Skeletal muscle satellite cell (primary cell): ENCODE measurements around the gene ANKRD27.

Experiments
- H3K27me3 ChIP-seq: 2 replicates; pipeline ENCODE4 v1.7.0; 2013; ENCODE audit warnings: low read length; ENCODE audit not compliant: control insufficient read depth, insufficient read depth
- H3K36me3 ChIP-seq: 2 replicates; pipeline ENCODE4 v1.7.0; 2013; ENCODE audit warnings: mild to moderate bottlenecking, control low read depth, low read length; ENCODE audit not compliant: insufficient read depth
- H3K4me1 ChIP-seq: 2 replicates; pipeline ENCODE4 v1.7.0; 2013; ENCODE audit warnings: low read length; ENCODE audit not compliant: control insufficient read depth, insufficient read depth
- H3K4me2 ChIP-seq: 2 replicates; pipeline ENCODE4 v1.7.0; 2013; ENCODE audit warnings: mild to moderate bottlenecking, low read length
- H3K4me3 ChIP-seq: 2 replicates; pipeline ENCODE4 v1.7.0; 2013; ENCODE audit warnings: low read length
- H3K9ac ChIP-seq: 2 replicates; pipeline ENCODE4 v1.7.0; 2013; ENCODE audit warnings: mild to moderate bottlenecking, low read depth, low read length, moderate library complexity
- H3K9me3 ChIP-seq: replicated peaks from 2 replicates; pipeline ENCODE4 v1.7.0; 2013; ENCODE audit warnings: mild to moderate bottlenecking, control low read depth, low read length

The ANKRD27 gene

GRCh38 chr19:32650671-32651070 lies 24.3 kb downstream of the ANKRD27 start:
- Histone ChIP-seq H3K27me3 (no peaks in the 10 kb centered on the region), H3K4me1 (no peaks in the 10 kb centered on the region), H3K36me3 (peaks cover 35% of the 10 kb centered on the region), H3K4me2 (no peak overlapping the region), H3K4me3 (no peak overlapping the region), H3K9me3 (no peaks in the 10 kb centered on the region), H3K9ac (no peak overlapping the region)

DNA sequence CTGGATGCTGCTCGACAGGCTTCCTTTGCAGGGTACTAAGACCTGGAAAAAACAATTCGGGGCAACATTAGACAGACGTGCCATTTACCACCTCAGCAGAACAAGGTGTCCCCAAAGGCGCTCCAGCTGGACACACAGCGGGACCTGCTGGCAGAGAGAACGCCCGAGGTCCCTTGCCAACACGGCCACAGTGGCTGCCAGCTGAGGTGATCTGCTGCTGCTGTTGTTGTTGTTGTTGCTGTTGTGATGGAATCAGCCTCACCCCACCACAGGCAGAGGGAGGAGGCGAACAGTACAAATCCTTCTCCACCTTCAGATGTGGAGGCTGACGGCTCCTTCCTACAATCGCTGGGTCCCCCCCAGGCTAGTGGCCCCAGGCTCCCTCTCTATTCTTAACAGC lies 25.2 kb downstream of the ANKRD27 start:
- H3K9me3 ChIP-seq, result no peaks in the 10 kb centered on the region
- no peaks in the 10 kb centered on the region for H3K27me3 ChIP-seq
- H3K4me2 ChIP-seq, result no peak overlapping the region
- peaks cover 28% of the 10 kb centered on the region for H3K36me3 ChIP-seq
- H3K4me3 ChIP-seq, result no peak overlapping the region
- no peak overlapping the region for H3K9ac ChIP-seq
- no peaks in the 10 kb centered on the region for H3K4me1 ChIP-seq

DNA sequence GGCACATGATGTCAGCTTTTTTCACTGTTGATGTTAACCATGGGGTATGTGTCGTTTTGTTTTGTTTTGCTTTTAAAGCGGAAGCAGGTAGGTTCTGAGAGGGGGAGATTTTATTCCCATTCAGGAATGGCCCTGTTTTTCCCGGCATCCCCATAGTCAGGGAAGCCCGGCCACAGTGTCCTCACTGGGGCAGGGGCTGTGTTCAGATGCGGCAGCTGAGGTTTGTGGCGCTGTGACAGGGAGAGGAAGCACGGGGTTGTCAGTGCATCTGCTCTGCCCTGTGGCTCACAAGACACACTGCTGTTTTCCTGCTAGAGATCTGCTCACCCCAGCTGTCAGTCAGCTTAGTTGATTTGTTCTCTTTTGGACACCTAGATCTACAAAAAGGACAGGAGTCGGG lies 27.6 kb downstream of the ANKRD27 start:
- Histone ChIP-seq H3K4me1 (no peaks in the 10 kb centered on the region), H3K27me3 (no peaks in the 10 kb centered on the region), H3K4me3 (no peak overlapping the region), H3K36me3 (peaks cover 38% of the 10 kb centered on the region), H3K4me2 (no peak overlapping the region), H3K9ac (no peak overlapping the region), H3K9me3 (no peaks in the 10 kb centered on the region)

- Histone ChIP-seq H3K9ac (no peak overlapping the region), H3K4me1 (no peaks in the 10 kb centered on the region), H3K36me3 (peaks cover 45% of the 10 kb centered on the region), H3K9me3 (no peaks in the 10 kb centered on the region), H3K4me2 (no peak overlapping the region), H3K4me3 (no peak overlapping the region), H3K27me3 (no peaks in the 10 kb centered on the region)
Observed at GRCh38 chr19:32646556-32646955, 28.4 kb downstream of the ANKRD27 start.

GRCh38 chr19:32642771-32643170 lies 32.2 kb downstream of the ANKRD27 start:
- Histone ChIP-seq H3K9me3 (no peaks in the 10 kb centered on the region), H3K36me3 (peaks cover 66% of the 10 kb centered on the region), H3K4me3 (no peak overlapping the region), H3K9ac (no peak overlapping the region), H3K4me1 (no peaks in the 10 kb centered on the region), H3K4me2 (no peak overlapping the region), H3K27me3 (no peaks in the 10 kb centered on the region)

- Histone ChIP-seq H3K4me2 (no peak overlapping the region), H3K4me3 (no peak overlapping the region), H3K27me3 (no peaks in the 10 kb centered on the region), H3K36me3 (peaks cover 56% of the 10 kb centered on the region), H3K9me3 (no peaks in the 10 kb centered on the region), H3K9ac (no peak overlapping the region), H3K4me1 (no peaks in the 10 kb centered on the region)
Observed at GRCh38 chr19:32638625-32639024, 36.4 kb downstream of the ANKRD27 start.

GRCh38 chr19:32637480-32637879 lies 37.5 kb downstream of the ANKRD27 start:
- Histone ChIP-seq H3K4me1 (no peaks in the 10 kb centered on the region), H3K36me3 (peaks cover 52% of the 10 kb centered on the region), H3K27me3 (no peaks in the 10 kb centered on the region), H3K4me2 (no peak overlapping the region), H3K4me3 (no peak overlapping the region), H3K9ac (no peak overlapping the region), H3K9me3 (no peaks in the 10 kb centered on the region)

GRCh38 chr19:32631381-32631780 lies 43.6 kb downstream of the ANKRD27 start:
- Histone ChIP-seq H3K27me3 (no peaks in the 10 kb centered on the region), H3K9me3 (no peaks in the 10 kb centered on the region), H3K4me2 (no peak overlapping the region), H3K4me3 (no peak overlapping the region), H3K36me3 (peaks cover 39% of the 10 kb centered on the region), H3K4me1 (no peaks in the 10 kb centered on the region), H3K9ac (no peak overlapping the region)

- H3K4me1 ChIP-seq, result no peaks in the 10 kb centered on the region
- H3K4me2 ChIP-seq, result no peak overlapping the region
- no peaks in the 10 kb centered on the region for H3K9me3 ChIP-seq
- no peak overlapping the region for H3K4me3 ChIP-seq
- H3K27me3 ChIP-seq, result no peaks in the 10 kb centered on the region
- peaks cover 39% of the 10 kb centered on the region for H3K36me3 ChIP-seq
- H3K9ac ChIP-seq, result no peak overlapping the region
Observed at GRCh38 chr19:32630338-32630737, 44.6 kb downstream of the ANKRD27 start.

GRCh38 chr19:32627714-32628270 lies 47.2 kb downstream of the ANKRD27 start:
- Histone ChIP-seq H3K9me3 (no peaks in the 10 kb centered on the region), H3K9ac (no peak overlapping the region), H3K27me3 (no peaks in the 10 kb centered on the region), H3K36me3 (peaks cover 44% of the 10 kb centered on the region), H3K4me1 (no peaks in the 10 kb centered on the region), H3K4me3 (no peak overlapping the region), H3K4me2 (no peak overlapping the region)

- H3K4me3 ChIP-seq, result no peak overlapping the region
Observed at GRCh38 chr19:32626969-32627368, 48.0 kb downstream of the ANKRD27 start.

GRCh38 chr19:32624410-32624809 lies 50.6 kb downstream of the ANKRD27 start:
- H3K4me1 ChIP-seq, result no peaks in the 10 kb centered on the region
- H3K36me3 ChIP-seq, result peaks cover 55% of the 10 kb centered on the region
- no peak overlapping the region for H3K4me3 ChIP-seq
- H3K27me3 ChIP-seq, result no peaks in the 10 kb centered on the region
- H3K9me3 ChIP-seq, result no peaks in the 10 kb centered on the region
- no peak overlapping the region for H3K4me2 ChIP-seq
- no peak overlapping the region for H3K9ac ChIP-seq

More at GRCh38 chr19:32626969-32627368, 48.0 kb downstream of the ANKRD27 start:
- H3K9me3 ChIP-seq, result no peaks in the 10 kb centered on the region
- H3K4me2 ChIP-seq, result no peak overlapping the region
- no peak overlapping the region for H3K9ac ChIP-seq
- peaks cover 49% of the 10 kb centered on the region for H3K36me3 ChIP-seq
- H3K4me1 ChIP-seq, result no peaks in the 10 kb centered on the region
- no peaks in the 10 kb centered on the region for H3K27me3 ChIP-seq
